ENCODE data around the gene DPH2.

DNA sequence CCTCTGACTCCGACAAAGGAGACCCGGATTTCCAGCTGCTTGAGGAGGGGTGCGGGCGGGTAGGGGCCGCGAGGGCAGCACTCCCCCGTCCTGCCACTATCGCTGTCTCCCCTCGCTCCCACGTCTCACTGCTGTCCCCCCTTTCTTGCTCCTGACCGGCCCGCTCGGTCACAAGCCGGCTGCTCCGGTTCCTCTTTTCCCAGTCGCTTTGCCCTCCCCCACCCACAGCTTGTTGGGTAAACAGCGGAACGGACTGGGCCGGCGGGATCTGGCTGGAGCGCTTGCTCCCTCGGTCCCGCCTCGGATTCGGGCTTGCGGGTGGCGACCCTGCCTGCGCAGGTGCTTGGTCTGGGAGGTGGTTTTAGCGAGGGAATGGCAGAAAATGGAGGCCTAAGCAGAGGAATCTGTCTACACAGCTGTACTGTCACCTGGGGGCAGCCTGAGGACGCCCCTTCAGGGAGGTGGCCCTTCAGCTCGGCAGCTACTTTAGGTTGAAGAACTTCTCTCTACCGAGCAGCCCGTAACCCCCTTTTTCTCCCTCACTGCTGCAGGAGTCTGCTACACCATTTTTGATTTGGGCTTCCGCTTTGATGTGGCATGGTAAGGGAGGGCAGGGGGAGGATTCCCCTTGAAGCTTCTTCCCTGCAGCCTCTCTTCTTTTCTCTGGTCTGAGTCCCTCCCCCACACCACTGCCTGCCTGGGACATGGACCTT, 5.6 kb downstream of the DPH2 start:
- TF ChIP-seq TCF7 (CRISPR knock-in tag; IDR thresholded peaks at IDR 0.05; ENCODE audit: low read depth) (no peak), ATF1 (CRISPR knock-in tag; IDR thresholded peaks at IDR 0.05) (no peak), KAT7 (CRISPR knock-in tag; IDR thresholded peaks at IDR 0.05; ENCODE audit: borderline replicate concordance) (no peak; the same call in 1 of the 2 replicates), CBFB (CRISPR knock-in tag; IDR thresholded peaks at IDR 0.05; ENCODE audit: low read depth) (no peak), FOXP1 (CRISPR knock-in tag; IDR thresholded peaks at IDR 0.05; ENCODE audit: borderline replicate concordance) (no peak; the same call in 1 of the 2 replicates), GABPB1 (CRISPR knock-in tag; IDR thresholded peaks at IDR 0.05) (no peak), EMX1 (CRISPR knock-in tag; IDR thresholded peaks at IDR 0.05) (no peak), SOX15 (CRISPR knock-in tag; IDR thresholded peaks at IDR 0.05) (no peak)
- TF ChIP-seq, protein P1, sequence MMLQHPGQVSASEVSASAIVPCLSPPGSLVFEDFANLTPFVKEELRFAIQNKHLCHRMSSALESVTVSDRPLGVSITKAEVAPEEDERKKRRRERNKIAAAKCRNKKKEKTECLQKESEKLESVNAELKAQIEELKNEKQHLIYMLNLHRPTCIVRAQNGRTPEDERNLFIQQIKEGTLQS (CRISPR knock-in tag; conservative IDR thresholded peaks at IDR 0.05), result no peak
- TF ChIP-seq, protein P2, sequence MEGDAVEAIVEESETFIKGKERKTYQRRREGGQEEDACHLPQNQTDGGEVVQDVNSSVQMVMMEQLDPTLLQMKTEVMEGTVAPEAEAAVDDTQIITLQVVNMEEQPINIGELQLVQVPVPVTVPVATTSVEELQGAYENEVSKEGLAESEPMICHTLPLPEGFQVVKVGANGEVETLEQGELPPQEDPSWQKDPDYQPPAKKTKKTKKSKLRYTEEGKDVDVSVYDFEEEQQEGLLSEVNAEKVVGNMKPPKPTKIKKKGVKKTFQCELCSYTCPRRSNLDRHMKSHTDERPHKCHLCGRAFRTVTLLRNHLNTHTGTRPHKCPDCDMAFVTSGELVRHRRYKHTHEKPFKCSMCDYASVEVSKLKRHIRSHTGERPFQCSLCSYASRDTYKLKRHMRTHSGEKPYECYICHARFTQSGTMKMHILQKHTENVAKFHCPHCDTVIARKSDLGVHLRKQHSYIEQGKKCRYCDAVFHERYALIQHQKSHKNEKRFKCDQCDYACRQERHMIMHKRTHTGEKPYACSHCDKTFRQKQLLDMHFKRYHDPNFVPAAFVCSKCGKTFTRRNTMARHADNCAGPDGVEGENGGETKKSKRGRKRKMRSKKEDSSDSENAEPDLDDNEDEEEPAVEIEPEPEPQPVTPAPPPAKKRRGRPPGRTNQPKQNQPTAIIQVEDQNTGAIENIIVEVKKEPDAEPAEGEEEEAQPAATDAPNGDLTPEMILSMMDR (IDR thresholded peaks at IDR 0.05), result no peak
- TF ChIP-seq, protein P3, sequence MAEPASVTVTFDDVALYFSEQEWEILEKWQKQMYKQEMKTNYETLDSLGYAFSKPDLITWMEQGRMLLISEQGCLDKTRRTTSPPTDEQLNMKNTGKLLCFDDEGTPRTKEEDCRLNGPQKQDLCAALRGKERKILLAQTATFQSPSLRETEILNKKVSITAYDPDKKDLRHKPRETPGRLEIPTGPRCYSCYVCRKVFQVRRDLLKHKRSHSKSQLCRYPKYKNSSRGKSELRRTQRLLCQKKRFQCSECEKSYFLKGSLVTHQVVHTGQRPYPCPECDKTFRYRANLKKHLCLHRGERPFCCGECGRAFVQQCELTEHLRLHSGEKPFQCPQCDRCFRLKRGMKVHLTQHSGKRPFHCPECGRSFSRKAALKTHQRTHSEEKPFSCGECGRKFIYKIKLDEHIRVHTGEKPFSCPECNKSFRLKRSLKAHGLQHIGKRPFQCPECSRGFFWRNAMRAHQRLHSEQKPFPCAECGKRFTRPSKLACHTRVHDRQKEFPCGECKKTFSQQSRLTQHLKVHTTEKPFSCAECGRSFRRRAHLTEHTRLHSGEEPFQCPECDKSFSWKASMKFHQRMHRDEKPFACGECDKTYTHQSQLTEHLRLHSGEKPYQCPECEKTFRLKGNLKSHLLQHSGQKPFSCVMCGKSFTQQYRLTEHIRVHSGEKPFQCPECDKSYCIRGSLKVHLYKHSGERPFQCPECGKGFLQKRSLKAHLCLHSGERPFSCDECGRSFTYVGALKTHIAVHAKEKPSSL (CRISPR knock-in tag; conservative IDR thresholded peaks at IDR 0.05), result no peak
- TF ChIP-seq, protein P4, sequence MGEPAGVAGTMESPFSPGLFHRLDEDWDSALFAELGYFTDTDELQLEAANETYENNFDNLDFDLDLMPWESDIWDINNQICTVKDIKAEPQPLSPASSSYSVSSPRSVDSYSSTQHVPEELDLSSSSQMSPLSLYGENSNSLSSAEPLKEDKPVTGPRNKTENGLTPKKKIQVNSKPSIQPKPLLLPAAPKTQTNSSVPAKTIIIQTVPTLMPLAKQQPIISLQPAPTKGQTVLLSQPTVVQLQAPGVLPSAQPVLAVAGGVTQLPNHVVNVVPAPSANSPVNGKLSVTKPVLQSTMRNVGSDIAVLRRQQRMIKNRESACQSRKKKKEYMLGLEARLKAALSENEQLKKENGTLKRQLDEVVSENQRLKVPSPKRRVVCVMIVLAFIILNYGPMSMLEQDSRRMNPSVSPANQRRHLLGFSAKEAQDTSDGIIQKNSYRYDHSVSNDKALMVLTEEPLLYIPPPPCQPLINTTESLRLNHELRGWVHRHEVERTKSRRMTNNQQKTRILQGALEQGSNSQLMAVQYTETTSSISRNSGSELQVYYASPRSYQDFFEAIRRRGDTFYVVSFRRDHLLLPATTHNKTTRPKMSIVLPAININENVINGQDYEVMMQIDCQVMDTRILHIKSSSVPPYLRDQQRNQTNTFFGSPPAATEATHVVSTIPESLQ (CRISPR knock-in tag; IDR thresholded peaks at IDR 0.05), result no peak
- TF ChIP-seq, protein P5, sequence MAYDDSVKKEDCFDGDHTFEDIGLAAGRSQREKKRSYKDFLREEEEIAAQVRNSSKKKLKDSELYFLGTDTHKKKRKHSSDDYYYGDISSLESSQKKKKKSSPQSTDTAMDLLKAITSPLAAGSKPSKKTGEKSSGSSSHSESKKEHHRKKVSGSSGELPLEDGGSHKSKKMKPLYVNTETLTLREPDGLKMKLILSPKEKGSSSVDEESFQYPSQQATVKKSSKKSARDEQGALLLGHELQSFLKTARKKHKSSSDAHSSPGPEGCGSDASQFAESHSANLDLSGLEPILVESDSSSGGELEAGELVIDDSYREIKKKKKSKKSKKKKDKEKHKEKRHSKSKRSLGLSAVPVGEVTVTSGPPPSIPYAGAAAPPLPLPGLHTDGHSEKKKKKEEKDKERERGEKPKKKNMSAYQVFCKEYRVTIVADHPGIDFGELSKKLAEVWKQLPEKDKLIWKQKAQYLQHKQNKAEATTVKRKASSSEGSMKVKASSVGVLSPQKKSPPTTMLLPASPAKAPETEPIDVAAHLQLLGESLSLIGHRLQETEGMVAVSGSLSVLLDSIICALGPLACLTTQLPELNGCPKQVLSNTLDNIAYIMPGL (CRISPR knock-in tag; IDR thresholded peaks at IDR 0.05), result no peak
- TF ChIP-seq, protein P6, sequence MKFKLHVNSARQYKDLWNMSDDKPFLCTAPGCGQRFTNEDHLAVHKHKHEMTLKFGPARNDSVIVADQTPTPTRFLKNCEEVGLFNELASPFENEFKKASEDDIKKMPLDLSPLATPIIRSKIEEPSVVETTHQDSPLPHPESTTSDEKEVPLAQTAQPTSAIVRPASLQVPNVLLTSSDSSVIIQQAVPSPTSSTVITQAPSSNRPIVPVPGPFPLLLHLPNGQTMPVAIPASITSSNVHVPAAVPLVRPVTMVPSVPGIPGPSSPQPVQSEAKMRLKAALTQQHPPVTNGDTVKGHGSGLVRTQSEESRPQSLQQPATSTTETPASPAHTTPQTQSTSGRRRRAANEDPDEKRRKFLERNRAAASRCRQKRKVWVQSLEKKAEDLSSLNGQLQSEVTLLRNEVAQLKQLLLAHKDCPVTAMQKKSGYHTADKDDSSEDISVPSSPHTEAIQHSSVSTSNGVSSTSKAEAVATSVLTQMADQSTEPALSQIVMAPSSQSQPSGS (CRISPR knock-in tag; IDR thresholded peaks at IDR 0.05; ENCODE audit: borderline replicate concordance, low read depth), result no peak

Data from WTC11 (cell line).